DMS53 treated with DMSO at 0.1 percent for 48 hours (cell line): ENCODE results near the gene PRKCH.

Experiments used
- DNase-seq: peaks from one replicate; lab custom pipeline; 2025; ENCODE audit not compliant: unreplicated experiment; lab: John Stamatoyannopoulos, UW

Gene PRKCH

GRCh38 chr14:61575551-61576150 lies 254.3 kb downstream of the PRKCH start:
- DNase-seq: no peak

- DNase-seq: no peak
Measured at GRCh38 chr14:61577506-61577931, 256.1 kb downstream of the PRKCH start.

DNA sequence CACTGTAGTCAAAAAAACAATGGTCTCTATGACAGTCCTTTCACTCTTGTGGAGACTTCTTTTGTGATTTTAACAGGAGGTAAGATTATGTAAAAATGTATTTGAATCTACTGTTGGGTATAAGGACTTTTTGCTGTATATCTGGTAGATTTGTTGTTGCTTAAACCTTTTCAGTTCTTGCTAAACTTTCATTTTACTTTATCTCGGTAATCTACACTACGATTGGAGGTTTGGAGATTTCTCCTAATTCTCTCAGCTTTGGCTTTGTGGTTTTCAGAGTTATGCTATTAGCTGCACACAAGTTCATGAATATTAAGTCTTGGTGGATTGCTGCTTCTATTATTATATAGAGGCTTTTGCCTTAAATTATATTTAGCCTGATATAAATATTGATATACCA lies 257.4 kb downstream of the PRKCH start:
- DNase-seq: no peak

GRCh38 chr14:61581340-61581739 lies 260.0 kb downstream of the PRKCH start:
- no peak for DNase-seq

- no peak for DNase-seq
Measured at GRCh38 chr14:61581955-61582615, 260.7 kb downstream of the PRKCH start.

DNA sequence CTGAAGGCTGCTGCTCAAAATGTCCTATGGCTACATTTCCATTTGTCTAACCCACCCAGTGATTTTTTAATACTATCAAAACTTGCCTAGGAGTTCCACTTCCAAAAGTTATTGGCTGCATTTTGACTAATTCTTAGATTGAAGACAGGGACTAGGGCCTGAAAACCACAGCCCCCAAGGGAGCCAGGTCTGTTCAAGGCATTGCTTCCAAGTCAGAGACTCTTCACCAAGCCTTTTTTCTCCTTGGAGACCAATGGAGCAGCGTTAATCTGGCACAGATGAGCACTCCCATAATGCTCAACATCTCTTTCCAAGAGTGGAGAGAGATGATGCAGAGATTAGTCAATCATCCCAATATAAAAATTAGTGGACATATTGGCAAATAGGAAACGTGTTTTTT lies 261.4 kb downstream of the PRKCH start:
- no peak for DNase-seq

DNA sequence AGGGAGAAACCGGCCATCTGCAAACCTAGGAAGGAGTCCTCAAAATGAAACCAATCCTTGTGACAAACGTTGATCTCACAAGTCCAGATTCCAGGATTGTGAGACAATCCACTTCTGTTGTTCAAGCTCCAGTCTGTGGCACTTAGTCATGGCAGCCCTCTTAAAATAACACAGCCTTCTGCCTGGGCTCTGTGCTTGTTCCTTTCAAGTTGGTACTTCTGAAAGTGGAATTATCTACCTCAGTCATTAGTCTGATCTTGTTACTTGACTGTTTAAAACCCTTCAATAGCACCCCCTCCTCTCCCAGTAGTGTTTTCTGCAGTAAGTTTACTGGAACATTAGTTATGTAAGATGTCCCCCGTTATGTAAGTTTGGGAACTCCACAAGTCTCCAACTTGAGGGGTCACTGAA lies 263.0 kb downstream of the PRKCH start:
- no peak for DNase-seq

DNA sequence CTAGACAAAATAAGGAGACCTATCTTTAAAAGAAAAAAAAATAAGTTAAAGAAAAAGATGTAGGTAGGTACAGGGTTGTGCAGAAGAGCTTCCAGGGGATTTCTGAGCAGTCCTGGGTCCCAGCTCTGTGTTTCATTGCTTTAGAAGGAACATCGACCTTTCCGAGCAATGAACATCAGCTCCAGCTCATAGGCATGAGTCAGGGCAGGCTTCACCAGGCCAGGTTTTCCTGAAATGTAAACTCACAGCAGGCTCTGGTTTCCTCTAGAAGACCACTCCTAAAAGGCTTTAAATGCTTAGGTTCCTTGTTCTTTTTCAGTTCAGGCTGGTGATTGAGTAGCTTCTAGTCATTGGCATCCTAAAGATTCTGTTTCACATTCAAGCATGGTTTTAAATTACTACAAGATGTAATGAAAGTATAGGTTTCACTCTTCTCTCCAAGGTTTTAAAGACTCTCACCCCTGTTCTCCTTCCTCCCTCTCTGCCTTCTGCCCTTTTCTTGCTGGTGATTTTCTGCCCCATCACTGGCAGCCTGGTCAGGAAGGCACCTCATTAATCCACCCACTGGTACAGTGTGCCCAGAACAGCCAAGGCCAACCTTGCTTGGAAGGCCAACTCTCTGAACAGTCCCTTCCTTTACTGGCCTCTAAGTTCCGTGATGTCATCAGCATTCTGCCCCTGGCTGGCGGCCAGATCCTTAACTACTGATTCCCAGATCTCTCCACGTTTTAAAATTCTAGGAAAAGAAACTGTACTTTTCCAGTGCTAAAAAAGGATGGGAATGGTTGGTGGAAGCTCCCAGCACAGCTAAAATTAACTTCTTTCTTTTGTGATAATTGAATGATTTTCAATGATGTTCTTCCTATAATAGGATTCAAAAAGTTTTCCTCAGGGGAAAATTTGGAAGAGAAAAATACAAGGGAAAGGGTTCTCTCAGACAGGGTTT lies 264.5 kb downstream of the PRKCH start:
- no peak for DNase-seq

GRCh38 chr14:61586544-61587055 lies 265.2 kb downstream of the PRKCH start:
- DNase-seq: no peak

- no peak for DNase-seq
Measured at GRCh38 chr14:61587081-61587713, 265.8 kb downstream of the PRKCH start.

DNA sequence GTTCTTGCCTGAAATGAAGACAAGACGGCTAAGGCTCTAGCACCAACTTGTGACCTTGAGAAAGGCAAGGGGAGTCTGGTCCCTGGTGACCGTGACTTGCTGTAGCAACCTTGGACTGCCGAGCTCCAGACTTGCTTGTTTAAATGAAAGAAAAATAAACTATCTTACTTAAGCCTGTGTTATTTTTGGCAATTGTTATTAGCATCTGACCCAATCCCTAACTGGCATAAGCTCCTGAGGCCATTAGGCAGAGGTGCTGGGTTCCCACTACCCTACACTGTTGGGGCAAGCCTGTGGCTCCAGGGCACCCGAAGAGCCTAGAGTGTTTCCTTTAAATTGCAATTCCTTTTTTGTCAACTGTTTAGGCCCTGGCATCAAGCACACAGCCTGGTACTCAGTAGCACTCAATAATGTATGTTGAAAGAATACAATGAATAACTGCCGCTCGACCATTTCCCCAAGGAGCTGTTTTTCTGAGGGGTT lies 267.1 kb downstream of the PRKCH start:
- DNase-seq: no peak

- no peak for DNase-seq
Measured at GRCh38 chr14:61589691-61590581, 268.6 kb downstream of the PRKCH start.

- DNase-seq: no peak
Measured at GRCh38 chr14:61591862-61592261, 270.5 kb downstream of the PRKCH start.

GRCh38 chr14:61593330-61593729 lies 272.0 kb downstream of the PRKCH start:
- DNase-seq: no peak

- DNase-seq: no peak
Measured at GRCh38 chr14:61596990-61597389, 275.6 kb downstream of the PRKCH start.

DNA sequence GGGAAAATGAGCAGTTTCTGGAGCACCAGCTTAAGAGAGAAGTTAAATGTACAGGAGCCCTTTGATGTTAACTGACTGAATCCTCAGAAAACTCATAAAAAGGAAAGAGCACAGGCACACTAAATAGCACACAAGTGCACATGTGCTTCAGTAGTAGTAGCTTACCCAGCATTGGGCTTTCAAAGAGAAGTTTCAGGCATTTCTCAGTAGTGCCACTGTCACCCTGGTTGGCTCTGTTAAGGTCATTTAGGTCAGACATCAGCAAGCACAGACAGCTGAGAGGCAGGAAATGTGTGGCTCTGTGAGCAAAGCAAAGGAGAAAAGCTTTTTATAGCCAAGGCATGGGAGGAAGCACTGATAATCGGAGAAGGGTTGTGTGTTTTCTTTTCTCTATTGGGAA lies 277.6 kb downstream of the PRKCH start:
- DNase-seq: no peak

DNA sequence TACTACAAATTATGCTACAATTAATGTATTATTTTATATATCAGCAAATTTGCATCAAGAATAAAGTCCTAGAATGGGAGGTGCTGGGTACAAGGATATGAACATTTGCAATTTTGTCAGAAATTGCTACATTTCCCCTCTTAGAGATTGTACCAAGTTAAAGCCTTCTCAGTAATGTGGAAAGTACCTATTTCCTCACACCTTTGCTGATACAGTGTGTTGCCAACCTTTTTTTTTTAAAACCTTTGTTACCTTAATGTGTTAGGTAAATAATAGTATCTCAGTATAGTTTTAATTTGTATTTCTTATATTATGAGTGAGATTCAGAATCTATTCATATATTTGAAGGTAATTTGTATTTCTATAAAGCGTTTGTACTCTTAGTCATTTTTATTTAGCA lies 278.6 kb downstream of the PRKCH start:
- DNase-seq: no peak
